ENCODE measurements around the gene KIAA1755.

KIAA1755 gene

GRCh38 chr20:38162878-38163875 lies 97.4 kb downstream of the KIAA1755 start:
- TF ChIP-seq EZH2phosphoT487 (IDR thresholded peaks at IDR 0.05; ENCODE audit: low read depth) = no peak
- TF ChIP-seq, protein P1, sequence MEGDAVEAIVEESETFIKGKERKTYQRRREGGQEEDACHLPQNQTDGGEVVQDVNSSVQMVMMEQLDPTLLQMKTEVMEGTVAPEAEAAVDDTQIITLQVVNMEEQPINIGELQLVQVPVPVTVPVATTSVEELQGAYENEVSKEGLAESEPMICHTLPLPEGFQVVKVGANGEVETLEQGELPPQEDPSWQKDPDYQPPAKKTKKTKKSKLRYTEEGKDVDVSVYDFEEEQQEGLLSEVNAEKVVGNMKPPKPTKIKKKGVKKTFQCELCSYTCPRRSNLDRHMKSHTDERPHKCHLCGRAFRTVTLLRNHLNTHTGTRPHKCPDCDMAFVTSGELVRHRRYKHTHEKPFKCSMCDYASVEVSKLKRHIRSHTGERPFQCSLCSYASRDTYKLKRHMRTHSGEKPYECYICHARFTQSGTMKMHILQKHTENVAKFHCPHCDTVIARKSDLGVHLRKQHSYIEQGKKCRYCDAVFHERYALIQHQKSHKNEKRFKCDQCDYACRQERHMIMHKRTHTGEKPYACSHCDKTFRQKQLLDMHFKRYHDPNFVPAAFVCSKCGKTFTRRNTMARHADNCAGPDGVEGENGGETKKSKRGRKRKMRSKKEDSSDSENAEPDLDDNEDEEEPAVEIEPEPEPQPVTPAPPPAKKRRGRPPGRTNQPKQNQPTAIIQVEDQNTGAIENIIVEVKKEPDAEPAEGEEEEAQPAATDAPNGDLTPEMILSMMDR (IDR thresholded peaks at IDR 0.05; ENCODE audit: low read depth, low read length) = no peak
- Histone ChIP-seq H2AFZ (ENCODE audit: low read depth, low read length) (no peak overlapping the region), H3K4me2 (ENCODE audit: low read length) (peak overlapping the region; percentile 83; the same call in 1 of the 2 replicates), H3K9me3 (ENCODE audit: insufficient read depth, low read length) (no peaks in the 10 kb centered on the region), H3K27ac (ENCODE audit: low read length) (no peak overlapping the region), H3K9ac (ENCODE audit: low read length) (no peak overlapping the region), H3K27me3 (ENCODE audit: low read depth, low read length) (no peaks in the 10 kb centered on the region), H3K4me3 (ENCODE audit: low read length) (no peak overlapping the region), H3K4me1 (ENCODE audit: low read length) (peaks cover 20% of the 10 kb centered on the region), H4K20me1 (ENCODE audit: insufficient read depth, low read length) (no peaks in the 10 kb centered on the region), H3K36me3 (replicated peaks; ENCODE audit: low read depth, low read length) (peaks cover 24% of the 10 kb centered on the region), H3K79me2 (ENCODE audit: low read length) (peaks cover 15% of the 10 kb centered on the region; the same call in 1 of the 2 replicates)

- no peak overlapping the region for H3K4me3 ChIP-seq (ENCODE audit: low read length)
- TF ChIP-seq EZH2phosphoT487 (IDR thresholded peaks at IDR 0.05; ENCODE audit: low read depth) = no peak
- TF ChIP-seq, protein P1 (IDR thresholded peaks at IDR 0.05; ENCODE audit: low read depth, low read length) = no peak
- no peaks in the 10 kb centered on the region for H4K20me1 ChIP-seq (ENCODE audit: insufficient read depth, low read length)
- H3K9me3 ChIP-seq (ENCODE audit: insufficient read depth, low read length) = no peaks in the 10 kb centered on the region
- H3K4me2 ChIP-seq (ENCODE audit: low read length) = no peak overlapping the region
- peaks cover 15% of the 10 kb centered on the region; the same call in 1 of the 2 replicates for H3K79me2 ChIP-seq (ENCODE audit: low read length)
- peaks cover 31% of the 10 kb centered on the region for H3K36me3 ChIP-seq (replicated peaks; ENCODE audit: low read depth, low read length)
- no peak overlapping the region for H3K27ac ChIP-seq (ENCODE audit: low read length)
- no peaks in the 10 kb centered on the region for H3K27me3 ChIP-seq (ENCODE audit: low read depth, low read length)
- no peak overlapping the region for H3K9ac ChIP-seq (ENCODE audit: low read length)
- no peak overlapping the region for H2AFZ ChIP-seq (ENCODE audit: low read depth, low read length)
- peaks cover 20% of the 10 kb centered on the region for H3K4me1 ChIP-seq (ENCODE audit: low read length)
Observed at GRCh38 chr20:38162149-38162548, 98.4 kb downstream of the KIAA1755 start.

GRCh38 chr20:38161412-38161774 lies 99.1 kb downstream of the KIAA1755 start:
- TF ChIP-seq, protein P1 (IDR thresholded peaks at IDR 0.05; ENCODE audit: low read depth, low read length) = no peak
- TF ChIP-seq EZH2phosphoT487 (IDR thresholded peaks at IDR 0.05; ENCODE audit: low read depth) = no peak
- no peaks in the 10 kb centered on the region for H4K20me1 ChIP-seq (ENCODE audit: insufficient read depth, low read length)
- no peaks in the 10 kb centered on the region for H3K27me3 ChIP-seq (ENCODE audit: low read depth, low read length)
- H3K36me3 ChIP-seq (replicated peaks; ENCODE audit: low read depth, low read length) = peaks cover 34% of the 10 kb centered on the region
- no peak overlapping the region for H3K27ac ChIP-seq (ENCODE audit: low read length)
- peaks cover 20% of the 10 kb centered on the region for H3K4me1 ChIP-seq (ENCODE audit: low read length)
- H3K4me3 ChIP-seq (ENCODE audit: low read length) = no peak overlapping the region
- H2AFZ ChIP-seq (ENCODE audit: low read depth, low read length) = no peak overlapping the region
- H3K4me2 ChIP-seq (ENCODE audit: low read length) = no peak overlapping the region
- no peak overlapping the region for H3K9ac ChIP-seq (ENCODE audit: low read length)
- no peaks in the 10 kb centered on the region for H3K9me3 ChIP-seq (ENCODE audit: insufficient read depth, low read length)
- H3K79me2 ChIP-seq (ENCODE audit: low read length) = peaks cover 15% of the 10 kb centered on the region; the same call in 1 of the 2 replicates
